Measurements from ENCODE around the gene RAPGEF2.

The RAPGEF2 gene

GRCh38 chr4:159291176-159291575, 188.3 kb downstream of the RAPGEF2 start:
- Histone ChIP-seq H3K4me3 (ENCODE audit: extremely low read depth, insufficient read depth, low read length, poor library complexity, severe bottlenecking) (no peak overlapping the region), H3K27ac (ENCODE audit: low read depth, low read length, severe bottlenecking) (no peak overlapping the region), H3K4me1 (ENCODE audit: control insufficient read depth, insufficient read depth, low read length, poor library complexity, severe bottlenecking) (no peaks in the 10 kb centered on the region), H3K9me3 (ENCODE audit: control insufficient read depth, low read length) (no peaks in the 10 kb centered on the region), H3K36me3 (ENCODE audit: control insufficient read depth, insufficient read depth, low read length) (no peaks in the 10 kb centered on the region)
- WGBS, 2 experiments (ENCODE audit: insufficient coverage in 2 of 2) = 95 to 100% methylated on average over 1 to 3 of the region's 3 CpGs

- no peaks in the 10 kb centered on the region for H3K36me3 ChIP-seq (ENCODE audit: control insufficient read depth, insufficient read depth, low read length)
- no peak overlapping the region for H3K27ac ChIP-seq (ENCODE audit: low read depth, low read length, severe bottlenecking)
- no peaks in the 10 kb centered on the region for H3K9me3 ChIP-seq (ENCODE audit: control insufficient read depth, low read length)
- no peak overlapping the region for H3K4me3 ChIP-seq (ENCODE audit: extremely low read depth, insufficient read depth, low read length, poor library complexity, severe bottlenecking)
- peaks cover 9% of the 10 kb centered on the region for H3K4me1 ChIP-seq (ENCODE audit: control insufficient read depth, insufficient read depth, low read length, poor library complexity, severe bottlenecking)
- 38 to 50% methylated on average over 1 of the region's 4 CpGs for WGBS, 2 experiments (ENCODE audit: insufficient coverage in 2 of 2)
These were observed 189.4 kb downstream of the RAPGEF2 start for GRCh38 chr4:159292137-159292896.

GRCh38 chr4:159293811-159294515, 191.1 kb downstream of the RAPGEF2 start:
- no peaks in the 10 kb centered on the region for H3K9me3 ChIP-seq (ENCODE audit: control insufficient read depth, low read length)
- no peaks in the 10 kb centered on the region for H3K36me3 ChIP-seq (ENCODE audit: control insufficient read depth, insufficient read depth, low read length)
- WGBS, 2 experiments (ENCODE audit: insufficient coverage in 2 of 2) = 92 to 96% methylated on average over 7 of the region's 9 CpGs
- H3K27ac ChIP-seq (ENCODE audit: low read depth, low read length, severe bottlenecking) = no peak overlapping the region
- no peak overlapping the region for H3K4me3 ChIP-seq (ENCODE audit: extremely low read depth, insufficient read depth, low read length, poor library complexity, severe bottlenecking)
- peaks cover 13% of the 10 kb centered on the region for H3K4me1 ChIP-seq (ENCODE audit: control insufficient read depth, insufficient read depth, low read length, poor library complexity, severe bottlenecking)

- Histone ChIP-seq H3K4me1 (ENCODE audit: control insufficient read depth, insufficient read depth, low read length, poor library complexity, severe bottlenecking) (peaks cover 13% of the 10 kb centered on the region), H3K9me3 (ENCODE audit: control insufficient read depth, low read length) (no peaks in the 10 kb centered on the region), H3K27ac (ENCODE audit: low read depth, low read length, severe bottlenecking) (no peak overlapping the region), H3K36me3 (ENCODE audit: control insufficient read depth, insufficient read depth, low read length) (no peaks in the 10 kb centered on the region), H3K4me3 (ENCODE audit: extremely low read depth, insufficient read depth, low read length, poor library complexity, severe bottlenecking) (no peak overlapping the region)
These were observed 193.2 kb downstream of the RAPGEF2 start for GRCh38 chr4:159296061-159296460.

- no peaks in the 10 kb centered on the region for H3K36me3 ChIP-seq (ENCODE audit: control insufficient read depth, insufficient read depth, low read length)
- no peak overlapping the region for H3K4me3 ChIP-seq (ENCODE audit: extremely low read depth, insufficient read depth, low read length, poor library complexity, severe bottlenecking)
- peaks cover 13% of the 10 kb centered on the region for H3K4me1 ChIP-seq (ENCODE audit: control insufficient read depth, insufficient read depth, low read length, poor library complexity, severe bottlenecking)
- WGBS, 2 experiments (ENCODE audit: insufficient coverage in 2 of 2) = 100% methylated on average over 1 of the region's 4 CpGs; no CpG with 5 or more reads in 1 of the 2 experiments
- H3K27ac ChIP-seq (ENCODE audit: low read depth, low read length, severe bottlenecking) = peak overlapping the region; percentile 29
- H3K9me3 ChIP-seq (ENCODE audit: control insufficient read depth, low read length) = no peaks in the 10 kb centered on the region
These were observed 194.2 kb downstream of the RAPGEF2 start for GRCh38 chr4:159297091-159297490.

GRCh38 chr4:159298502-159298901, 195.6 kb downstream of the RAPGEF2 start:
- no peaks in the 10 kb centered on the region for H3K36me3 ChIP-seq (ENCODE audit: control insufficient read depth, insufficient read depth, low read length)
- H3K9me3 ChIP-seq (ENCODE audit: control insufficient read depth, low read length) = no peaks in the 10 kb centered on the region
- peaks cover 13% of the 10 kb centered on the region for H3K4me1 ChIP-seq (ENCODE audit: control insufficient read depth, insufficient read depth, low read length, poor library complexity, severe bottlenecking)
- H3K27ac ChIP-seq (ENCODE audit: low read depth, low read length, severe bottlenecking) = peak overlapping the region; percentile 37
- no peak overlapping the region for H3K4me3 ChIP-seq (ENCODE audit: extremely low read depth, insufficient read depth, low read length, poor library complexity, severe bottlenecking)
- WGBS, 2 experiments (ENCODE audit: insufficient coverage in 2 of 2) = 76 to 96% methylated on average over 4 of the region's 4 CpGs

GRCh38 chr4:159303435-159303834, 200.6 kb downstream of the RAPGEF2 start:
- no peaks in the 10 kb centered on the region for H3K9me3 ChIP-seq (ENCODE audit: control insufficient read depth, low read length)
- H3K4me3 ChIP-seq (ENCODE audit: extremely low read depth, insufficient read depth, low read length, poor library complexity, severe bottlenecking) = no peak overlapping the region
- no peak overlapping the region for H3K27ac ChIP-seq (ENCODE audit: low read depth, low read length, severe bottlenecking)
- H3K36me3 ChIP-seq (ENCODE audit: control insufficient read depth, insufficient read depth, low read length) = peaks cover 15% of the 10 kb centered on the region
- peaks cover 12% of the 10 kb centered on the region for H3K4me1 ChIP-seq (ENCODE audit: control insufficient read depth, insufficient read depth, low read length, poor library complexity, severe bottlenecking)
- WGBS, 2 experiments (ENCODE audit: insufficient coverage in 2 of 2) = no CpG with 5 or more reads among the region's 4 CpGs

- WGBS, 2 experiments (ENCODE audit: insufficient coverage in 2 of 2) = no CpG with 5 or more reads among the region's 2 CpGs
- H3K4me1 ChIP-seq (ENCODE audit: control insufficient read depth, insufficient read depth, low read length, poor library complexity, severe bottlenecking) = peaks cover 19% of the 10 kb centered on the region
- no peak overlapping the region for H3K27ac ChIP-seq (ENCODE audit: low read depth, low read length, severe bottlenecking)
- peaks cover 15% of the 10 kb centered on the region for H3K36me3 ChIP-seq (ENCODE audit: control insufficient read depth, insufficient read depth, low read length)
- no peaks in the 10 kb centered on the region for H3K9me3 ChIP-seq (ENCODE audit: control insufficient read depth, low read length)
- H3K4me3 ChIP-seq (ENCODE audit: extremely low read depth, insufficient read depth, low read length, poor library complexity, severe bottlenecking) = no peak overlapping the region
These were observed 202.2 kb downstream of the RAPGEF2 start for GRCh38 chr4:159305129-159305528.

GRCh38 chr4:159307929-159308328, 205.1 kb downstream of the RAPGEF2 start:
- Histone ChIP-seq H3K4me1 (ENCODE audit: control insufficient read depth, insufficient read depth, low read length, poor library complexity, severe bottlenecking) (peaks cover 19% of the 10 kb centered on the region), H3K27ac (ENCODE audit: low read depth, low read length, severe bottlenecking) (peak overlapping the region; percentile 84), H3K4me3 (ENCODE audit: extremely low read depth, insufficient read depth, low read length, poor library complexity, severe bottlenecking) (no peak overlapping the region), H3K36me3 (ENCODE audit: control insufficient read depth, insufficient read depth, low read length) (peaks cover 15% of the 10 kb centered on the region), H3K9me3 (ENCODE audit: control insufficient read depth, low read length) (no peaks in the 10 kb centered on the region)
- WGBS, 2 experiments (ENCODE audit: insufficient coverage in 2 of 2) = 80 to 91% methylated on average over 1 to 2 of the region's 2 CpGs

GRCh38 chr4:159308566-159309340, 205.9 kb downstream of the RAPGEF2 start:
- no peak overlapping the region for H3K4me3 ChIP-seq (ENCODE audit: extremely low read depth, insufficient read depth, low read length, poor library complexity, severe bottlenecking)
- H3K4me1 ChIP-seq (ENCODE audit: control insufficient read depth, insufficient read depth, low read length, poor library complexity, severe bottlenecking) = peaks cover 19% of the 10 kb centered on the region
- H3K36me3 ChIP-seq (ENCODE audit: control insufficient read depth, insufficient read depth, low read length) = peaks cover 15% of the 10 kb centered on the region
- no peaks in the 10 kb centered on the region for H3K9me3 ChIP-seq (ENCODE audit: control insufficient read depth, low read length)
- H3K27ac ChIP-seq (ENCODE audit: low read depth, low read length, severe bottlenecking) = peak overlapping the region; percentile 84
- WGBS, 2 experiments (ENCODE audit: insufficient coverage in 2 of 2) = 53 to 73% methylated on average over 4 of the region's 4 CpGs
